Measurements from ENCODE around the gene SRGAP3.

SRGAP3 gene

DNA sequence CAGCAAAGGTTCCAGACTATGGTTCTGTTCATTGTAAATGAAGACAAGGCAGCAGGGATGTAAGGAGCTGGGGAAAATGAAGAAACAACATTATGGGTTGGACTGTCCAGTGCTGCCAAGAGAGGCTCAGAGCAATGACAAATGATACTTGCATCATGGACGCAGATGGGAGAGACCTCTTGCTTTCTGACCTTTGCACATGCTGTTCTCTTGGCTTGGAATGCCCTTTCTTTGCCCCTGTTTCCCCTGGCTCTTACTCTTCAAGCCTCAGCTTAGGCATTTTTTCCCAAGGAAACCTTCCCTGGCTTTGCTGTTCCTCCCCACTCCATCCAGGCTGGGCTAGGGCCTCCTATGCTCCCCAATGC, 226.2 kb downstream of the SRGAP3 start:
- DNase-seq (ENCODE audit: low read depth in 2 of 3, low spot score in 1 of 3) = no peak

DNA sequence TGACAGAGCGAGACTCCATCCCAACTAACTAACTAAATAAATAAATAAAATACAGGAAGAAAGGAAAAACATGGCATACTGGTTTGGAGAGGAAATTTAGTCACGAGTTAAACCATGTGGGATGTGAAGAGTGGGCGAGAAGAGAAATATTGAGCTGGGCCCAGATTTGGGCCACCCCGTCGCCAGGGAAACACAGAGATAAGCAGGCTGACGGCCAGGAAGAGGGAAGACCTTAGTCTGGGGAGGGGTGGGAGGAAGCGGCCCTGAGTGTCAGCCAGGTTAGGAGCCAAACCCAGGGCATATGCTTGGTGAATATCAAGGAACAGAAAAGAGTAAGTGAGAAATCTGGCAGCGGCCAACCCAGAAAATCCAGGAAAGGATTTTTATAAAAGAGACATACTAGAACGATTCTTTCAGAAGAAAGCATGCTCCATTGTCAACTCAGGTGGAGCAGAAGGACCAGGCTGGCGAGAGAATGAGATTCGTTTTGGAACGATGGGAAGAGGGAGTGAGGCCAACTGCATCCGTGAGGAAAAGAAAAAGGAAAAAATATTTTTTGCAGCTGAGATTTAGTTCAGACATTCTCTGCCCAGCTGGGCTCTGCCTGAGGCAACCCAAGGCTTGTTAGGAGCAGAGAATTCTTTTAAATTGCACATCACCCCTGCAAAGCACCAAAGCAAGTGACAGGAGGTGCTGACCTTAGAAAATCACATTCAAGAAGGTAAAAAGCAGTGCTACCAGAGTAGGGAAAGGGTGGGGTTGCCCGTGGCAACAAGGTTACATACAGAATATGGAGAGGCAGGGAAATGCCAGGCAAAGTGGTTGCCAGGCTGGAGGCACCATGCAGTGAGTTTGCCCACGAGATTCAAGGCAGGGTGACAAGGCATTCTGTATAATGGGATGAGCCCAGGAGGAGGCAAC, 226.9 kb downstream of the SRGAP3 start:
- DNase-seq (ENCODE audit: low read depth in 2 of 3, low spot score in 1 of 3) = no peak

DNA sequence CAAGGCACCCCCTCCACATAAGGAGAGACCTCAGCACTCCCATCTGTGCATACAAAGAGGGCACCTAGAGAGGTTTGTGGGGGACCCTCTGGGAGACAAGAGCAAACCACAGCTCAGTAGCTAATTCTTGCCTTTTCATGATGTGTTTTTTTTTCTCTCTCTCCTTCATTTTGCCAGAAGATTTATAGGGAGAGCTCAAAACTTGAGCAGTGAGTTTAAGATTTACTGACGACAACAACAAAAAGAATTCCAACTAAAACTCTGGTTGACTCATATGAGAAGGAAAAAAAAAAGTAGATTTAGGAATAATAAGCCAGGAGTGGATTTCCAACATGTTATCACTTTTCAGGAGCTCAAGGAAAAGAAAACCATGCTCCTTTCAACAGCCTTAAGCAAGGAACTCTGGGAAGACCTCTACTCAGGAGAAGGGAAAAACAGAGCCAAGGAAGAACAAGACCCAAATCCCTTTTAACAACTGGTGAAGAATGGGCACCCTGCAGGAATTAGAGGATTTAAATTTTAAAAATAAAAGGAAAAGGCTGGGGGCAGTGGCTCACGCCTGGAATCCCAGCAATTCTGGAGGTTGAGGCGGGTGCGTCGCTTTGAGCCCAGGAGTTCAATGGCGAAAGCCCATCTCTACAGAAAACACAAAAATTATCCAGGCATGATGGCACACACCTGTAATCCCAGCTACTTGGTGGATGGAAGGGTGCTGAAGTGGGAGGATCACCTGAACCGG, 228.0 kb downstream of the SRGAP3 start:
- DNase-seq (ENCODE audit: low read depth in 2 of 3, low spot score in 1 of 3) = no peak

DNA sequence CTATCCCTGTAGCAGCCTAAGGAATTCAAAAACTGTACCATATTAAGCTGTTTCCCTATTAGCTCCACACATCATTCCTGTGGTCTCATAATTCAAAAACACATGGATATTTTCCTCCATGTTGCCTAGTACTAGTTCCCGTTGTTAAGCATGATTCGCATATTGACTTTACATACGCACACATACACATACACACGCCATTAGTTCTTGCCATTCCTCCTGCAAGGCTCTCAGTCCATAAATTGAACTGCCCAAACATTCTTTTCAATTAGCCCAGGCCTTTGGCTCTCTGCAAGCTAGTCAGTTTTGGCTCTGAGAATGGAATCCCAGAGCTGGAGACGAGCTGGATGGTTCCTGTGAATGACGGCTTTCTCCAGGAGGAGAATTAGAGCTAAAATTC, 229.0 kb downstream of the SRGAP3 start:
- no peak for DNase-seq (ENCODE audit: low read depth in 2 of 3, low spot score in 1 of 3)

DNA sequence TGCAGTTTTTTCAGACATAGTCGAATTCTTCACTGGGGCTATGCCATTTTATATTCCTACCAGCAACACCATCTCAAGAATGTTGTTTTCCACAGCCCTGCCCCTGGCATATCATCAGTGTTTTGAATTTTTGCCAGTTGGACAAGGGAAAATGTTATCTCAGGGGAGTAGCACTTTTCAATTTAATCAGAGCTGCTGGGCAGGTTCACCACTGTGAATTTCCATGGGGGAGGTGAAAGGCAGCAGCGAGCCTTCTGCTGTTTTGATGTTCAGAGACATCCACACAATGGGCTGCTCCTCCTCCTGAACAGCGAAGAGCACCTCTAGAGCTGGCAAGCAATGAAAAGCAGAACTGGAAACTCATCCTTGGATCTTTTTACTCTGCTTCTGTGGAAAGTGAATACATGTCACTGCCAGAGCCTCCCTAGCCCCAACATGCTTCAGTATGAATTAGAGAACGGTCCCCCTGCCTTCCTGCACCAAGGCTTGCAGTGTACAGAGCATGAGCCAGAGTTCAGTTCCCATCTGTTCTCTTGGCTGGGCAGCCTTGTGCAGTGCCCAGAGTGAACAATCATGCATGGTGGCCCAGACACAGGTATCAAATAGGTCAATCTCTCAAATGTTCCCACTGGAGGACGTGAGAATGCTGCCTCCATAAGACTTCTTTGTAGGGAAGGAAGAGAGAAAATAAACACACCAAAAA, 230.0 kb downstream of the SRGAP3 start:
- DNase-seq (ENCODE audit: low read depth in 2 of 3, low spot score in 1 of 3) = no peak

DNA sequence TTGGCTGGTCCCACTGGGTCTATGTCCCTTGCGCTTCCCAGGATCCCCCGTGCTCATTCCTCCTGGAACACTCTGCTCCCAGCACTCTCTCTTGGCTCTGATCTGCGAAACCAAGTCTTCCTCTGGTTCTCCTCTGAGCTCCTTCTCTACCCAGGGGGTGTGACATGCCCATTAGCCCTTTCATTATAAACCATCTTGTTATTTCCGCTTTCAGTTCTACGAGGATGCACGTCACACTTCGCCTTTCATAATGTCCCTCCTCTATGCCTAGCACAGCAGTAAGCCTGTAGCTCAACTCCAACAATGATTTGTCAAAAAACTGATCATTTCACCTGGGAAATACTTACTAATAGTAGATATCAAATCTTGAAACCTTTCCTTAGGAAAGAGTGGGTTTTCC, 234.2 kb downstream of the SRGAP3 start:
- DNase-seq (ENCODE audit: low read depth in 2 of 3, low spot score in 1 of 3) = no peak

DNA sequence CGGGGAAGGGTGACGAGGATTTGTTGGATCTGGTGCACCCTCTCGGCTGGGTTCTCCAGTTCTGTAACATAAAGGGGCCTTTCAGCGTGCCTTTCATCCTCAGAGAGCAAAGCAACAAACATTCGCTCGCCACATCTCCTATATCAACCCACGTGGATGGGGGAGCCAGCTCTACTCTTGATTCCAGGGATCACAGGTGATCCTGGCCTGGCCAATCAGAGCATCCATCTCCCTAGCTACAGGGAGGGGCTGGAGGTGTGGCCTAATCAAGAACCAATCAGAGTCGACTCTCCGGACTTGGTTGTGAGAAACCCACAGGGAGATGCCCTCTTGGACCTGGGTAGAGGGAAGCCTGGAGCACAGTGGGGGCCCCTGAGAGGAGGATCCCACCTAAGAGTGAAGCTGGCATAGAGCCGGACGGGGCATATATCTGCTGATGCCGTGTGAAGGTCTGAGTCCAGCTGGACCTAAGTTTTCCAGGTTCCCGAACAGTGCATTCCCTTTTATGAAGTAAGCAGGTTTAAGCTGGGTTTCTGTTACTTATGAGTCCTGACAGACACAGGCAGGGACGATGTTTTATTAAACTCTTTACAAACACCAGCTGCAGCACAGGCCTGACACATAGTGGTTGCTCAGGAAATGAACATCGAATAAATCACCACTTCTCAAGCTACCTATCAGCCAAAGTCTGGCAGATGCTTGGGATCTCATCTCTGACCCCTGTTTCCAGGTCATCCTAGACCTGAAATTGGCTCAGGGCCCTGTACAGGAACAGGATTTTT, 235.5 kb downstream of the SRGAP3 start:
- DNase-seq (ENCODE audit: low read depth in 2 of 3, low spot score in 1 of 3) = no peak

DNA sequence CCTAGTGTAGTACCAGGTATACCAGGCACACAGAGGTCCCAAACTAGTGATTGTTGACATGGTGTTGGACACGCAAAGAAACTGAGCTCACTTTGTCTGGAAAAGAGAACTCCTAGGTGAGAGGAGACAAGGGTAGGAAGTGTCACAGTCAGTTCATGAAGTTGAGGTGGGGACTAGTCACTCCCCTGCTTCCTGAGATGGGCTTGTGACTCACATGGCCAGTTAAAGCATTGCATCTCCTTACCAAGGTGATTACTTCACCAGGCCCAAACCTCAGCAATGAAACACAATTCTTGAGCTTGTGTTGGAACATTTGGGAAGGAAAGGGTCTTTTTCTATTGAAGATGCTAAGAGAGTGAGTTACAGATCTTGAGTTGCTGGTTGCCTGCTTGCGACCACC, 236.9 kb downstream of the SRGAP3 start:
- DNase-seq (ENCODE audit: low read depth in 2 of 3, low spot score in 1 of 3) = no peak

DNA sequence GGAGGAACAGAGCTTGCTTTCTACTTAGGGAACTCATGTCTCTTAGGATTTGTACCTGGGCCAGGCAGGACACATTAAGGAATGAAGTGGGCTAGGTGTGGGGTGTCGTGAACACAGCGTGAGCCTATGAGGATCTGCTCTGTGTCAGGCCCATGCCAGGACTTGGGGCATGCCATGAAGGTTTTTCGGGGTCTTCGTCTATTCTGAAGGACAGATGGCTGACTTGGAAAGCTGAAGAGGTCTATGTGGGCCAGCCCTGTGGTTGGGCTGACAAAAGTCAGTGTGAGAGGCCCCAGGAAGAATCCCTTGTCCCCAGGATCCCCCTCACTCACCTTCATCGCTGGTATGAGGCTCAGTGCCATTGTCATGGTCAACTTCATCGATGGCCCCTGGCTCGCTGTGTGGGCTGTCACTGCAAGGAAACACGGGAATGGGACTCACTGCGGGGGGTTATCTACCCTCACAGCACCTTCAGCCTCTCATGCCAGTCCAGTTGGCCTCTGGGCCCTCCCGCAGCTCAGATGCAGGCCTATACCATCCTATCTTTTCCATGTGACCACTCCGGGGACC, 239.4 kb downstream of the SRGAP3 start:
- DNase-seq (ENCODE audit: low read depth in 2 of 3, low spot score in 1 of 3) = no peak

DNA sequence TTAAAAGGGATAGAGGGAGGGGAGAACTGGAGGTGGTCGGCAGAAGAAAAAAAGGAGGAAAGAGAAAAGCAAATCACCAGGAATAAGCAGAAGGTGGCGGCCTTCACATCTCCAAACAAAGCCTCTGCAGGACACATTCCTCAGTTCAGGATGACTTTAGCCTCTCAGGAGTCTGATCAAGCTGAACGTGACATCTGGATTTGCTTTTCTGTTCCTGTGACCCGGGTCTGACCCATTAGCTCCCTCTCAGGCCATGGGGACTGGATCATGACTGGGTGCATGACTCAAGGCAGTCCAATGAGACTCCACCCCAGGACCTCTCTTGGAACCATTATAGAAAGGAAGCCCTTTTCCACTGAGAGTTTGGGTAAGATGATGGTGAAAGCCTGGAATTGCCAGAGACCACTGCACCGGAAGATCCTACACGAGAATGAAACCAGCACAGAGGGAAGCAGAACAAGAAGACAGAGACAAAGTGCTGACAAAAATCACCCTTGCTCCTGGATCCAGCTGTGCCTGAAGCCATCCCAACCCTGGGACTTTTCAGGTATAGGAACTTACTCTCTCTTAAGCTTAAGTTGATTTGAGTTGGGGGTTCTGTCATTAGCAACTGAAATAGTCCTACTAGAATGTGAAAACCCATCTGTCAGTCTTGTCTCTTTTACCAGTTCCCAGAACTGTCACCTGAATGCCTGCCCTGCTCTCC, 240.7 kb downstream of the SRGAP3 start:
- DNase-seq (ENCODE audit: low read depth in 2 of 3, low spot score in 1 of 3) = no peak

DNA sequence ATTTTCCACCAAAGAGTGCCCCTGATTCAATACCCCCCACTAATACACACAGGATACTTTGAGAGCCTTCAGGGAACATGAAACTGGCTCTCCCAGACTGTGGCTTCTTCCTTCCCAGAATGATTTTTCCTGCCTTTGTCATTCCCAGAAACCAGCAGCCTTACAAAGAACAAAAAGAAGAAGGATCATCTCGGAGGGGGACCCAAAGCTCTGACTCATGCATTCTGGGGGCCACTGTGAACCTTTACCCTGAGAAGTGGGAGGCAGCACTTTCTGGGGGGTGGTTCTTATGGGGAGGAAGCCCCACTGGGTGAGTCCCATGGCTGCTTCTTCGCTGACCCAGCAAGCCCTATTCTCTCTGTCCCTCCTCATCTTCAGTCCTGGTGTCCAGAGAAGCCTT, 241.5 kb downstream of the SRGAP3 start:
- no peak for DNase-seq (ENCODE audit: low read depth in 2 of 3, low spot score in 1 of 3)

DNA sequence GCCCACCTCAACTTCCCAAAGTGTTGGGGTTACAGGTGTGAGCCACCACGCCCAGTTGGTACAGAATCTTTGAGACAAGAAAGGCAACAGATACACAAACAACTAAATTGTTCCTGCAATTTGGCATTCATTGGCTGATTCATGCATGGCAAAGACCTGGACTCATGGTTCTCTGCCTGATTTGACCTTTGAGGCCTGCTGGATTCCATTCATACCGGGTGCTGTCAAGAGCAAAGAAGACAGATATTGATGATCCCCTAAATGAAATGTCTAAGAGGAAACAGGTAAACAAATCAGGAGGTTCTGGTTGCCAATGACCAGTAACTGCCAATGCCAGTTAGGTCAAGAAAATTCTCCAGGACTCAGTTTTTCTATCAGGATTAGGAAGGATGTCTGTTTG, 242.2 kb downstream of the SRGAP3 start:
- DNase-seq (ENCODE audit: low read depth in 2 of 3, low spot score in 1 of 3) = no peak

DNA sequence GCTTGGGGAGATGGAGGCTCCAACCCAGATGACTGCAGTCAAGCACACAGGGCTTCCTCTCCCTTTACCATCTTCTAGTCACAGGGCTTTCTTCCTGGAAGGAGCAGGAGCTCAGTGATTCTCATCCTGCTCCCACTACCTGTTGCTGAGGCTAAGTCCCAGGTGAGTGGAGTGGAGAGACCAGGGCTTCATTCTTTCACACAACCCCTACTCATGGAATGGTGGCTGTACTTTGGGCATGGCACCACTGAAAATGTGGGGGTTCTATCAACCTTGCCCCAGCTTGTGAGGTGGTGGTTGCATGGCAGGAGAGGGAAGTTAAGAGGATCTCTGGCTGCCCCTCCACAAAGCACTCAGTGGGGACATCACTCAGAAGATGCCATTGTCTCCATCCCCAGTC, 249.4 kb downstream of the SRGAP3 start:
- no peak for DNase-seq (ENCODE audit: low read depth in 2 of 3, low spot score in 1 of 3)

DNA sequence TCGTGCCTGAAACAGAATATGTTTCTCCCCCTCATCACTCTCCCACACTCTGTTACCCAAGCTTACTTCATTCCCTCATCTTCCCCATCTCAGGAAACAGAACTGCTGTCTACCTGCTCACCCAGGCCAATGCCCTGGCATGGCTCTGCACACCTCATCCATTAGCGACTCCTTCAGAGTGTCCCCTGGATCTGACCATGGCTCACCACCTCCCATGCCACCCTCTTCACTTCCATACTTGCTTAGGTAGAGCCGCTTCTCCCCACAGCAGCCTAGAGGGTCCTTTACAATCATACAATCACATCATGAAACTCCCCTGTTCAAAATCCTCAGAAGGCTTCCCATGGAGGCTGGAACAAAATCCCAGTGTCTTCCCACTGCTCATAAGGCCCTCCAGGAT, 252.3 kb downstream of the SRGAP3 start:
- no peak for DNase-seq (ENCODE audit: low read depth in 2 of 3, low spot score in 1 of 3)

DNA sequence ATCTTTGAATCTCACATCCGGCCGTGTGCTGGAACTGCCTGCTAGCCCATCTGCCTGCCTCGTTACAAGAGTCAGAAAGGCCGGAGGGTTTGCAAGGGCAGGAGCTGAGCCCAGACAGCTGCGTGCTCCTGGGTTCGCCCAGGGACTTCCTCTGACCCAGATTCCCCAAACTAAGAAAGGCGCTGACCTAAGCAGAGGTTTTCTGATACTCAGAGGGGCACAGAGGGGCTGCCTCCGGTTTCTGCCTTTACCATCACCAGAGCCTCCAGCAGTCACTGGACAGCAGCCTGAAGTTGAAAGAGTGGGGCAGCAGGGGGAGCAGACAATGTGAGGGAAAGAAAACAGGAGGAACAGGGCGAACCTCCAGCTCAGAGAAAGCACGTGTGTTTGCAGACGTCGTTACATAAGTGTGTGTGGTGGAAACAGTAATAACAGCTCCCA, 252.7 kb downstream of the SRGAP3 start:
- DNase-seq (ENCODE audit: low read depth in 2 of 3, low spot score in 1 of 3) = no peak

DNA sequence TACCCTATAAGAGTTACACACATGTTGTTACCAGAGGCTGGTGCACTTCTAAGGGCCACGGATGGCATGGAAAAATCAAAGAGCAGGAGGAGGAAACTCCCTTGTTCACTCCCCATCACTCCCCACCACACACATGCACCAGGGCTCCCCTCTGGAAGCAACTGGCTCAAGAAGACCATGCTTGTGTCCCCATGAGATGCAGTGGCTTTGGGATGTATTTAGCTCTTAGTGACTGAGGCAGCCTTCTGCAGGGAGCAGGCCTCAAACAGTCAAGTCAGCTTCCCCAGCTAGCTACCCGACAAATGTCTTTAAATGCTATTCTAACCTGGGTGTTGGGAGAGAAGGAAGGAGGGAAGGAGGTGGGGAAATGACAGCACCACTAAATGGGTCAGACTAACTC, 253.2 kb downstream of the SRGAP3 start:
- DNase-seq (ENCODE audit: low read depth in 2 of 3, low spot score in 1 of 3) = no peak

DNA sequence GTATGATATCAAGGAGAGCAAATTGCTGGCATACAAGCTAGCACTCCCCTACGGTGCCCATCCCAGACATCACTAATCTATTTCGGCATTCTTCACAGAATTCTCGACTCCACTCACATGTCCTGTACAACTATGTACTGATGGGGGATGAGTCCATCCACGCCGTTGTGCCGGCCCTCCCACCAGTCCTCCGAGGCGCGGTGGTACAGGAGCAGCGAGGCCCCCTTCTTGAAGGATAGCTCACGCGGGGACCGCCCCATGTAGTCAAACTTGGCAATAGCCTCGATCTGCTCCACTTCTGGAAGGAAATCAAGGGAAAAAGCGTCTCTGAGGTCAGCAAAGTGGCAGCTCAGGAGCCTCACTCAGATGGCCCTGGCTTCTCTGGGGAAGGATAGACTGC, 255.2 kb downstream of the SRGAP3 start:
- DNase-seq (ENCODE audit: low read depth in 2 of 3, low spot score in 1 of 3) = no peak

DNA sequence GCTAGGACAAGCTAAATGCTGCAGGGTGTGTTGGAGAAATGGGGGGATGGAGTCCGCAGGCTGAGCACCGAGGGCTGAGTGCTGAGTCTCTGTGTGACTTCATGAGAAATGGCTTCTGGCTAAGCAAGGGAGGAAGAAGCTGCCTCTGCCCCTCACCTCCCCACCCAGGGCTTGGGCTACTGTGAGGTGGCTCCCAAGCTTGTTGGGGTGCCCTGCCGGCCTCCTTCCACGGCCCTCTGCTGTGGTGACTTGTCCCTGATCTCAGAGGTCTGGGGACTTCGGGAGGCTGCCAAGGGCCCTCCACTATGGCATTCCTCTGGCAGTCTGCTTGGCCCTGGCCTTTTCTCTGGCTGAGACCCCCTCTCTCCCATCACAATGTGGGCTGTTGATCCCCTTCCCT, 256.1 kb downstream of the SRGAP3 start:
- no peak for DNase-seq (ENCODE audit: low read depth in 2 of 3, low spot score in 1 of 3)

DNA sequence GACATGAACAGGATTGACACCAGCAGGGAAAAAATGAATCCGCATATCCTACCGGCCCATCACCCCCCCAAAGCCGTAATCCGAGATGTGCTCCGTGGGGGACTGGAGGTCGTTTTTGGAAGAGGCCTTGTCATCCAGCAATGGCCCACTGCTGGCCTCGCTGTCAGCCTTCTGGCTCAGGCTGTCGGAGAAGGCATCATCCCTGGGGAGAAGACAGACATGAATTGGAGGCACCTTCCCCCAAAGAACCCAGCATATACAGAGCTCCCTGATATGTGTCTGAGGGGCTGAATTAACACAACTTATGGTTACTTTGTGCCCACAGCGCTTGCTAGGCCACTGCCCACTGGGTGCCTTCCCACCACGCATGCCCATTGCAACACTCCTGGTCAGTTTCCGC, 256.6 kb downstream of the SRGAP3 start:
- no peak for DNase-seq (ENCODE audit: low read depth in 2 of 3, low spot score in 1 of 3)

DNA sequence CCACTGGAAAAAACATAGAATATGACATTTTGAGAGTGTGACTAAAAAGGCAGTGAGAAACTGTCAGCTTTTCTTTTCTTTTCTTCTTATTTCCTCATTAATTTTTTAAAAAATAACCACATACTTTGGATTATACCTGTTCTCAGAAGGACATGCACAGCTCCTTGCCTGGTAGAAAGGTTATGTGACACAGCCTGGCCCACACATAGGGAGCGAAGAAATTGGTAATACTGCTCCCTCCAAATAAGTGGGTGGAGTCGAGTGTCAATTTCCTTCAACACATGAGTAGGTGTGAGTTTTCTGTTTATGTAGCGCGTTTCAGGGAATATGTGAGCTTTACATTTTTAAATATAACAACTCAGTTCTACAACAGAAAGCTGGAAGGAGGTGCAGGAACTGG, 257.2 kb downstream of the SRGAP3 start:
- no peak for DNase-seq (ENCODE audit: low read depth in 2 of 3, low spot score in 1 of 3)
